DMS 273 (cell line): ENCODE measurements around the gene STAM2.
"Not testable (repeated sequence)": the region's sequence is repeated elsewhere in the genome, so short reads cannot be mapped to it uniquely, and the experiment has no call there.

Experiments used
- DNase-seq: peaks from one replicate; lab custom pipeline; 2025; ENCODE audit not compliant: unreplicated experiment; lab: John Stamatoyannopoulos, UW

The STAM2 gene

DNA sequence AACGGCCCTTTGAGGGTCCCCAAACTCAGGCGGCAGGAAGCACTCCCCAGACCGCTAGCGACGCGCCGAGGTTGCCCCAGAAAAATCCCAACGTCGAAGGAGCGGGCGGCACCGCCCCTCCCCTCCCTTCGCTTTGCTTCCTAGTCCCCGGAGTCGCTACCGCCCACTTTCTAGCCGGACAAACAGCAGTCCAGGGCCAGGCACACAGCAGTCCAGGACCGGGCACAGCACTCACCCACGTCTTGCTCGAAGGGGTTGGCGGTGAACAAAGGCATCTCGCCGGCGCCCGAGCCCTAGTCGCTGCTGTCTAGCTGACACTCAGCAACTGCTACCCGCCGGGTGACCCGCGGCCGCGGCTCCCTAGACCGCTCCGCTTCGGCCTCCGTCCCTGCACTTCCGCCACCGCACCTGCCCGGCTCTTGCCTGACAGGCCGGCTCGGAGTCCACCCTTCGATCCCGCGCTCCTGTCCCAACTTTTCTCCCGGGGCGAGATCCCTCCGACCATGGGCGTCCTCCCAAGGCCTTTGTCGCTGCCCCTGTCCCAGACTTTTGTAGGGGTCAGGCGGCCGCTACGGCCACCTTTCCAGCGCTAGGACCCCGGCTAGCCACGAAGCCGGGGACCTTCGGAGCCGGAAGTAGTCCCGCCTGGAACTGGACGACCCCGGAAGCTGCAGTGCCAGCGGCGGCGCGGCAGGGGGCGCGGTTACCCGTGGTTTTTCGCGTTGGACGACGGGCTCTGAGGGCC lies at the start of gene STAM2:
Gene STAM2 (minus strand): TSS at position 396 of the 745 bp plus-strand sequence. CDS start 121 bp downstream, at position 275.
- peak; percentile 96 for DNase-seq

DNA sequence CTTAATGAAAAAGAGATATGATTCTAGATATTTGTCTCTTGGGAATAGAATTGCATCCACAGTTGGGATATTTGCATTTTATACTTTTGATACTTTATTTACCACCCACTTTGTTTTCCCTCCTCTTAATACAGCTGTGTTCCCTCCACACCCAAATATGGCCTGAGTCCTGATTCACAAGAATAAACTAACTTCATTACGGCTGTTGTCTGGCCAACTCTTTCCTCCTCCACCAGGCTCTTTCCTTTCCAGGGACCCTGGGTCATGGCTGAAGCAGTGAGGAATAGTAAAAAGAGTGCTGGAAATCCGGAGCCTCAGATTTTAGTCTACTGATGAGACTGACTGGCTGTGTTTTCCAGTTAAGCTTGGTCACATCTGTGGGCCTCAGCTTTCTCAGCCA lies 48.4 kb upstream of the STAM2 start:
- DNase-seq, result peak; percentile 53

DNA sequence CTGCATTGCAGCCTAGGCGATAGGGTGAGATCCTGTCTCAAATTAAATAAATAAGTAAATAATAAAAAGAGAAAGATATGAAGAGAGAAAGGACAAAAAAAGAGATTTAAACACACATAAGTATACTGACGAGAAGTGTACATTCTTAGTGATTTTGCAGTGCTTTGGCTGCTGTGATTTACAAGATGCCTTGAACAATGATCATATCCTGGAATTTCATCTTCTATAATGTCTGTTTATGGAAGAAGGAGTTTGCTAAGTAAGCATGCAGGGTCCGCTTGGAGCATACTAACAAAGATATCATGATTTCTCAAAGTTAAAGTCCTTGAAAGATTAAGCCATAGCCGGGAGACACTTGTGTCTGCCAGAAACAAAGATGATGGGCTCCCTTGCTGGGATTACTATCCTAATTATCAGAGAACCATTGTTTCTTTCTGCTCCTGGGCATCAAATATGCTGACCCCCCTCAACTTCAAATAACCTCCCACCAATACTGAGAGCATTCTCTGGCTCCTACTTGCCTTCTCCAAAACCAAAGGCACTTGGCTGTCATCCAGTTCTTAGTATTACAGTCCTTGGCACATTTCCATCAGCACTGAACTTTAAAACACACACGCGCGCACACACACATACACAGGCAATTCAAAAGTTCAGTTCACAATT lies 47.5 kb upstream of the STAM2 start:
- peak; percentile 92 for DNase-seq

DNA sequence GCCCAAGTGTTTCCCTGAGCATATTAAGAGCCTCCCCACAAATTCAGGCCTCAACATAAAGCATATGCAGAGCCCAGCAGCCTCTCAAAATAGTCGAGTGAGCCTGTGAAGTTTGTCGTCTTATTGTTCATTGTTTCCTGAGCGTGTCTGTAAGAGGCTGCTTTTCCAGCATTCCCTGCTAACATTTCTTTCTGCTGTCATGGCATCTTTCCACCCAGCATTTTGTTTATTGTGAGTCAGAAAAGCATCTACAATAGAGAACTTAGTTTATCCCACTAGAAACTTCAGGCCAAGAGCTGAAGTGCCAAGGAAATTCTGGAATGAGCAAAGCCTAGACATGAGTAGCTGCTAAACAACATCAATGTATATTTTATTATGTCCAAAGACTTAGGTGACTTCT lies 46.3 kb upstream of the STAM2 start:
- DNase-seq, result no peak

DNA sequence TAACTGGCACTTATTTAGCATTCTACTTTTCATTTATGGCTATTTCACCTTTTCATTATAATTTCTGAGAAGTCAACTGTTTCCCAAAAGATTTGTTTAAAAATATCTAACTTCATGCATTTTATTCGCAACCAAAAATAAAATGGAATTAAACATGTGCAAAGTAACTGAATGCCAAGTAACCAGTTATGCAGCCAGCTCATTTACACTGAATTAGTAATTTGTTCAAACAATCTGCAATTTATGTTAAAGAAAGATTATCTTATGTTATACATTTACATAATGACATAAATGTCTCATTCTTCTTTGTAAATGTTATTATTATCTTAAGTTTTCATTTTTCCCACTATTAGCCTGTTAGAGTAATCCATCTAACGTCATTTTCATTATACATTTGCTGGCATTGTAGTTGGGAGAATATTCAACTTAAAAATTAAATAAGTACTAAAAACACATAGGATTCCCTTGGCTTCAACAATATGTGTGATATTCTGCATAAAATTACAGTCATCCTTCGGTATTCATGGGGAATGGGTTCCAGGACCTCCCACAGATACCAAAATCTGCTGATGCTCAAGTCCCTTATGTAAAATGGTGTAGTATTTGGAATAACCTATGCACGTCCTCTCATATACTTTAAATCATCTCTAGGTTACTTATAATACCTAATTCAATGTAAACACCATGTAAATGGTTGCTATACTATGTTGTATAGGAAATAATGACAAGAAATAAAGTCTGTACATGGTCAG lies 43.7 kb upstream of the STAM2 start:
- DNase-seq, result no peak

DNA sequence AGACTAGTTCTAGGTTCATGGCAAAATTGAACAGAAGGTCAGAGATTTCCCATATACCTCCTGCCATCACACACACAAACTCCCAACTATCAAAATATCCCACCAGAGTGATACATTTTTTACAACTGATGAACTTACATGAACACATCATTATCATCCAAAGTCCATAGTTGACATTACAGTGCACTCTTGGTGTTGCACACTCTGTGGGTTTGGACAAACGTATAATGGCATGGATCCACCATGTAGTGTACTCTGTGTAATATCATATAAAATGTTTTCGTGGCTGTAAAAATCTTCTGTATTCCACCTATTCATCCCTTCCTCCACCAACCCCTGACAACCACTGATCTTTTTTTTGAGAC lies 25.9 kb upstream of the STAM2 start:
- DNase-seq, result no peak

DNA sequence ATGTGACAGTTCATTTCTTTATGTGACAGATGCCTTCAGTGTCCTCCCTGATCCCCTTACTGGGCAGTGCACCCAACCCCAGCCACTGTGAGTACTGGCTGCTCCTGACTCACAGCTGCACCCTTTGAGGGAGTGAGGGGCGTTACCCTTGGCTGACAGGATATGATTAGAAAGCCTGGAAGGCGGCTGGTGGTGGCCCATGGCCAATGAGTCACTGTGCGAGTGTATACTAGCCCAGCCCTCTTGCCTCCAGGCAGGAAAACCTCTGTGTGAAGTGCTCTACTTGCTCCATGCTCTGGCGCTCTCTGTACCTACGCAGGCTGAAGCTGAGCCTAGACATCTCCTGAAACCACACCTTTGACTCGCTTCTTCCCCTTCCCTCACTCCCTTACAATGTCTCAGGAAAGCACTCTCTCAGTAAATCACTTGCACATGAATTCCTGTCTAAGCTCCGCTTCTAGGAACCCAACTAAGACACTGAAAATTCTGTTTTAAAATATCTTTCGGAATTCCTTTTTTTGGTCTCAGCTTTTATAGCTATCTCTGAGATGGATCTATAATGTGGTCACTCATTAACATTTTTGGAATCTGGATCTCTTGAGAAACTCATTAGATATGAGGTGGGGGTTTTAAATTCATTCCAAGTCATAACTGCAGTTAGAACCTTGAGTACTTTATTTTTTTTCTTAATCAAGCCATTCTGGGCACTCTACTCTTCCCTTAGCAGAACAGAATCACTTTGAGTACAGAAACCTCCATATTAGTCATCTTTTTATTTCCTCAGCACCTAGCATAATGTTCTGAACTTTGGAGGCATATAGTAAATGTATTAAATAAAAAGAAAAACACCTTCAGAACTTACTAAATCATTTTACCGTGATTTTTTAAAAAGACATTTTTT lies 25.3 kb upstream of the STAM2 start:
- DNase-seq, result peak; percentile 49

DNA sequence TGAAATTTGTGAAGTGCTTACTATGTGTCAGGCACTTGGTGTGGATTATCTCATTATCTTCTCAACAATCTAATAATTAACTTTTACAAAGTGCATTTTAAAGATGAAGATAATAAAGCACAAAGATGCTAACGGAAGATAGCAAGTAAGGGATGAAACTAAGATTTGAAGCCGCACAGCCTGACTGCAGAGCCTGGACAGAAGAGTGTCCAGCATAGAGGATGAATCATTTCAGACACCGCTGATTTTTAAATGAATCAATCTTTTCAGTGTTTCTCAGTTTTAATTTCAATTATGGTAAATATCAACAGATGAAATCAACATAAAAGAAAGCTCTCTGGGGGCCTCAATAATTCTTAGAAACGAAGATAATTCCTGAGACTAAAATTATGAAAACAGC lies 24.5 kb upstream of the STAM2 start:
- no peak for DNase-seq

DNA sequence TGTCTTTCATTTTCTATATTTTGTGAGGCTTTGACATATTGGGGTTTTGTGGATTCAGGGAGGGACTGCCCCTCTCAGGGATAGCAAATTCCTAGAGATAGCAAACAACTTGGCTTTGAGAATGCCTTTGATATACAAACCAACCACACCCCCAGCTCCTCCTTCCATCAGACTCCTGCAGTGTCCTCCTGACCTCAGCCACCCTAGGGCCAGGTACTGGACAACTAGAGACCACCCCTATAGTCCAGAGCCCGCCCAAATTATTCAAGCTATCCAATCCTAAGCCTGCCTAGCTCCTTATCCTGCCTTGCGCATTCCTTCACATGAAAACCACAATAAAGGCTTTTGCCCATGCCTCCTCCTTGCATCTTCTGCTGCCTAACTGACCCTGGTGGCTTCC lies 22.9 kb upstream of the STAM2 start:
- no peak for DNase-seq

DNA sequence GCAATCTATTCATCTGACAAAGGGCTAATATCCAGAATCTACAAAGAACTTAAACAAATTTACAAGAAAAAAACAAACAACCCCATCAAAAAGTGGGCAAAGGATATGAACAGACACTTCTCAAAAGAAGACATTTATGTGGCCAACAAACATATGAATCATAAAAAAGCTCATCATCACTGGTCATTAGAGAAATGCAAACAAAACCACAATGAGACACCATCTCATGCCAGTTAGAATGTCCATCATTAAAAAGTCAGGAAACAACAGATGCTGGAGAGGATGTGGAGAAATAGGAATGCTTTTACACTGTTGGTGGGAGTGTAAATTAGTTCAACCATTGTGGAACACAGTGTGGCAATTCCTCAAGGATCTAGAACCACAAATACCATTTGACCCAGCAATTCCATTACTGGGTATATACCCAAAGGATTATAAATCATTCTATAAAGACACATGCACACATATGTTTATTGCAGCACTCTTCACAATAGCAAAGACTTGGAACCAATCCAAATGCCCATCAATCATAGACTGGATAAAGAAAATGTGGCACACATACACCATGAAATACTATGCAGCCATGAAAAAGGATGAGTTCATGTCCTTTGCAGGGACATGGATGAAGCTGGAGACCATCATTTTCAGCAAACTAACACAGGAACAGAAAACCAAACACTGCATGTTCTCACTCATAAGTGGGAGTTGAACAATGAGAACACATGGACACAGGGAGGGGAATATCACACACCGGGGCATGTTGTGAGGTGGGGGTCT lies 22.1 kb upstream of the STAM2 start:
- not testable (repeated sequence) for DNase-seq

DNA sequence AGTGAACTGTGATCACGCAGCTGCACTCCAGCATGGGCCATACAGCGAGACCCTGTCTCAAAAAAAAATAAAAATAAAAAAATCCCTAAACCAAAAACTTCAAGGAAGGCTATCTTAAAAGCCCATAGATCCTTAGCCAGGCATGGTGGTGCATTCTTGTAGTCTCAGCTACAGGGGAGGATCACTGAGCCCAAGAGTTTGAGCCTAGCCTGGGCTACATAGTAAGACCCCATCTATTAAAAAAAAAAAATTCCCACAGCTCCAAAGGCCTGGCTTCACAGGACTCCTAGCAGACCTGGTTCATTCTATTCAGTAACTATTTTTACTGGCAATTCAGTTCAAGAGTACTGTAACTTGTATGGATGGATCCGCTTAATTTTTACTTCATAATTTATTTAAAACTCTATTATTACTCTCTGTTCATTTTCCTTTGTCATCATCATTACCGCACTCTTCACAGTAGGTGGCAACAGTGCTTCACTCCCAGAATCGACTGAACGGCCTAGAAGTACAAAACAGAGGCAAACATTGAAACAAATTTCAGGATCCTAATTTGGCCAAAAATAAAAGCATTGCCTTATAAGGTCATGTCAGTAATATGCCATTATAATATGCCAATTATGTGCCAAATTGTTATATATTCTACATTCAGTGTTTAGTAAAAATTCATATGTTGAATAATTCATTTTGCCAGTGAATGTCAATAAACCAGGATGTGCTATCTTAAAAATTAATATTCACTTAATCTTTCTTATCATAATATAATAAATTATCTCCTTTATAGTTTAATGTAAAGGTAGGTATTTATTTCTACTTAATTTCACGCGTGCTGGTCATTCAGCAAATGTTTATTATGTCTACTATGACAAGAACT lies 14.3 kb upstream of the STAM2 start:
- peak; percentile 84 for DNase-seq

DNA sequence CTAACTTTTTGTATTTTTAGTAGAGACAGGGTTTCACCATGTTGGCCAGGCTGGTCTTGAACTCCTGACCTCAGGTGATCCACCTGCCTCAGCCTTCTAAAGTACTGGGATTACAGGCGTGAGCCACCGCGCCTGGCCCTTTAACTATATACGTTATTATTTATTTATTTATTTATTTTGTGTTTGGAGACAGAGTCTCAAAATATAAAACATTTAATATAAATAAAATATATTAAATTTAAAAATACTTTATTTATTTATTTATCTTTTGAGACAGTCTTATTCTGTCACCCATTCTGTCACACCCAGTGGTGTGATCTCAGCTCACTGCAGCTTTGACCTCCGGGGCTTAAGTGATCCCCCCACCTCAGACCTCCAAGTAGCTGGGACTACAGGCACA lies 11.2 kb upstream of the STAM2 start:
- not testable (repeated sequence) for DNase-seq

DNA sequence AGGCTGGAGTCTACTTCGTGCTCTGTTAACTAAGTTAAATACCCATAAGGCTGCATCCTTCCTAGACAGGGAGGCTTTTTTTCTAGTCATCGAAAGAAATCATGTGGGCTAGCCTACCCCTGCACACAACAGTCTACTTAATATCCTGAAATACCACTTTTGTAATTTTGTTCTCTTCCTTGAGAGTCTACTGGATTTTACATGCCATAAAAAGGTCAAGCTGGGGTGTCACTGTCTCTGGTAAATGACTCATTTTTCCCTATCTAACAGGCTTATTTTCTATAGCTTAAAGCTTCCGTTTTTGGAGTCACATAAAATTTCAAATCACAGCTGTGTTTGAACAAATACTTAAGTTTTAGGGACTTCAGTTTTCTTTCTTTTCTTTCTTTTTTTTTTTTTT lies 10.7 kb upstream of the STAM2 start:
- DNase-seq, result no peak

DNA sequence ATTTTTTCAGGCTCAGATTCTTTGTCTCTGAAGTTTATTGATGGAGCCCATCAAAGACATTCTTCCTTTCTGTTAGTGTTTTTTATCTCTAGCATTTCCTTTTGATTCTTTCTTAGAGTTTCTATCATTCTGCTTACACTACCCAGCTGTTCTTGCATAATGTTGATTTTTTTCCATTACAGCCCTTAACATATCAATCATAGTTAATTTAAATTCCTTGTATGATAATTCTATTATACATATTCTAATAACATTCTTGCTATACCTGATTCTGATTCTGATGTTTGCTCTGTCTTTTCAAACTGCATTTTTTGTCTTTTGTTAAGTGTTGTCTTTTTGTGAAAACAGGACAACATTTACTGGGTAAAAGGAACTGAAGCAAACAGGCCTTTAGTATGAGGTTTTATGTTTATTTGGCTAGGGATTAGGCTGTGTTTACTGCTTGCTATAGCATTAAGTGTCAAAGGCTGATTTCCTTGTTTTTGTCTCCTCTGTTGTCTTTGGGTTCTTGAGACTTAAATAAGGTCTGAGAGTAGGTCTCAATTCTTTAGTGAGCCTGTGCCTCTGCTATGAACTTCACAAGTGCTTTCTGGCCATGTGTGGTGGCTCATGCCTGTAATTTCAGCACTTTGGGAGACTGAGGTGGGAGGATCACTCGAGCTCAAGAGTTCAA lies 8.0 kb upstream of the STAM2 start:
- no peak for DNase-seq

DNA sequence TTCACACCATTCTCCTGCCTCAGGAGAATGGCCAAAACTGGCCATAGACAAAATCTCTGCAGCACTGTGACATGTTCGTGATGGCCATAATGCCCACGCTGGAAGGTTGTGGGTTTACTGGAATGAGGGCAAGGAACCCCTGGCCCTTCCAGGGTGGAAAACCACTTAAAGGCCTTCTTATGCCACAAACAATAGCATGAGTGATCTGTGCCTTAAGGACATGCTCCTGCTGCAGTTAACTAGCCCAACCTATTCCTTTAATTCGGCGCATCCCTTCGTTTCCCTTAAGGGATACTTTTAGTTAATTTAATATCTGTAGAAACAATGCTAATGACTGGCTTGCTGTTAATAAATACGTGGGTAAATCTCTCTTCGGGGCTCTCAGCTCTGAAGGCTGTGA lies 2.1 kb upstream of the STAM2 start:
- not testable (repeated sequence) for DNase-seq

DNA sequence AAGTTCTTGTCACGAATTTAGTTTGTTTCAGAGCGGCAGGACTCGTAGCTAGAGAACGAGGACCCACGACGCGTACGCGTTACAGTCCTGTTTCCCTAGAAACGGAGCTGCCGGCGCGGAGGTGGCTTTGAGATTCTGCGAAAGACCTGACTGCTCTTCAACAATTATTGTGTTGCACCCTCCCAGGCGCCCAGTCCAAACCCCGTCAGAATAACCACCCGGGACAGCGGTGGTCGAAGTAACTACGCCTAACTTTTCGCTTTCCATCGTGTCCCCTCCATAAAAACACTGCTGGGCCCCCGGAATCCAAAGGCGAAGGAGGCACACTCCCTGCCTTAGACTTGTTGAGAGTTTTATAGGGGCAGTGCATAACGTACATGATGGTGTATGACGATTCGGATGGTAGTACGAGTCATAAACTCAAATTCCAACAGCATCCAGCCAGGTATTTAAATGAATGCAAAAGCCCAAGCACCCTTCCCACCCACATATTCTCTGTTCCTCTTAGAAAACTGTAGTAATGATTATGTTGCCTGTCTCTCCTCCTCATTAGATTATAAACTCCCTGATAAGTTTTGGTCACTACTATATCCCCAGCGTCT lies 651 bp upstream of the STAM2 start:
- DNase-seq, result no peak

DNA sequence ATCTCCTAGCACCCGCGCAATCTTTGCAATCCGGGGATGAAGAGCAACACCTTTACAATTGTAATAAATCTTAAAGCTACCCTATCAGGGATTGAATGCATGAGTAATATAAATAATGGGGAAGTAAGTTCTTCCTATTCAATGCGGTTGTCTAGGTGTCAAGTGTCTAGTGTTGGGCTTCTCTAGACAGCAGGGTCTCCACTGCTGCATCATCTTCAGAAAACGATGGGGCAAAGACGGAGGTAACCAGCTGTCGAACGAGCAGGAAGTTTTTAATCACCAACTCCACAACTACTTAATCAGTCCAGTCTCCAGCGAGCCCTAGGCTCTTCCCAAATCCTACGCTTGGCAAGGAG lies 573 bp downstream of the STAM2 start:
- no peak for DNase-seq

DNA sequence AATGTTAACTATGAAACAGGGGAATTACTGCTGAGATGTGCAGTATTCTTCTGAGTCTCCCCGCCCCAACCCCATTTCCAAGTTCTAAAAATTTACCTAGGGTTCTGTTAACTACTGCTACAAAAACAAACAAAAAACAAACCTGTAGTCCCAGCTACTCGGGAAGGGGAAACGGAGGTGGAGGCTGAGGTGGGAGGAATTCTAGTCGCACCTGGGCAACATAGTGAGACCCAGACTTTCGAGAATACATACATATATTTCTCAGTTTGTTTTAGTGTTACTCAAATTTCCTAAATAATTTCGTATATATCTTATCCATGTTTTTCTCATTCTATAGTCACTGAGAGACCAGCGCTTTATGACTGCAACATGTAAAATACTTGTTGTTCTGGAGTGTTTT lies 989 bp downstream of the STAM2 start:
- DNase-seq, result no peak
